Activated CD4-positive, alpha-beta T cell treated with anti-CD3 and anti-CD28 coated beads for 1 hour (primary cell): ENCODE results near the gene ITPR1.

ENCODE experiments used
- DNase-seq: peaks from one replicate; pipeline ENCODE4 v3.0.0-alpha.2; 2020

ITPR1 gene

GRCh38 chr3:4763604-4764247 lies 270.6 kb downstream of the ITPR1 start:
- DNase-seq, result no peak

GRCh38 chr3:4765212-4765611 lies 272.1 kb downstream of the ITPR1 start:
- no peak for DNase-seq

- DNase-seq, result no peak
Observed at GRCh38 chr3:4766263-4766662, 273.1 kb downstream of the ITPR1 start.

- DNase-seq, result no peak
Observed at GRCh38 chr3:4766716-4767499, 273.8 kb downstream of the ITPR1 start.

- DNase-seq, result no peak
Observed at GRCh38 chr3:4768021-4768420, 274.9 kb downstream of the ITPR1 start.

GRCh38 chr3:4768521-4768920 lies 275.4 kb downstream of the ITPR1 start:
- DNase-seq, result no peak

- DNase-seq, result no peak
Observed at GRCh38 chr3:4770561-4770960, 277.4 kb downstream of the ITPR1 start.

GRCh38 chr3:4771243-4771642 lies 278.1 kb downstream of the ITPR1 start:
- DNase-seq, result no peak

GRCh38 chr3:4772171-4772804 lies 279.1 kb downstream of the ITPR1 start:
- DNase-seq, result no peak

- DNase-seq, result no peak
Observed at GRCh38 chr3:4772858-4773257, 279.7 kb downstream of the ITPR1 start.

GRCh38 chr3:4773583-4773982 lies 280.4 kb downstream of the ITPR1 start:
- no peak for DNase-seq

- DNase-seq, result no peak
Observed at GRCh38 chr3:4774531-4774930, 281.4 kb downstream of the ITPR1 start.

- DNase-seq, result no peak
Observed at GRCh38 chr3:4776399-4776979, 283.3 kb downstream of the ITPR1 start.

GRCh38 chr3:4776980-4777581 lies 283.9 kb downstream of the ITPR1 start:
- DNase-seq, result no peak

GRCh38 chr3:4778119-4778518 lies 285.0 kb downstream of the ITPR1 start:
- no peak for DNase-seq

GRCh38 chr3:4778740-4779139 lies 285.6 kb downstream of the ITPR1 start:
- no peak for DNase-seq

GRCh38 chr3:4780545-4780957 lies 287.4 kb downstream of the ITPR1 start:
- DNase-seq, result no peak

- no peak for DNase-seq
Observed at GRCh38 chr3:4782095-4782494, 288.9 kb downstream of the ITPR1 start.

- no peak for DNase-seq
Observed at GRCh38 chr3:4785551-4785950, 292.4 kb downstream of the ITPR1 start.

GRCh38 chr3:4786431-4786830 lies 293.3 kb downstream of the ITPR1 start:
- DNase-seq, result no peak

- DNase-seq, result no peak
Observed at GRCh38 chr3:4791358-4791757, 298.2 kb downstream of the ITPR1 start.

GRCh38 chr3:4793311-4793710 lies 300.2 kb downstream of the ITPR1 start:
- no peak for DNase-seq

GRCh38 chr3:4794331-4794730 lies 301.2 kb downstream of the ITPR1 start:
- DNase-seq, result no peak
